ENCODE data around the gene CILP2. TPM values are rescaled to one million over a fixed set of nuclear protein-coding genes. Genes with fewer than 3 reads are reported as not detected.

The CILP2 gene
- total and polyA plus RNA-seq, 4 donors: 0.08 to 0.42 (median 0.09) TPM; not detected in 1

DNA sequence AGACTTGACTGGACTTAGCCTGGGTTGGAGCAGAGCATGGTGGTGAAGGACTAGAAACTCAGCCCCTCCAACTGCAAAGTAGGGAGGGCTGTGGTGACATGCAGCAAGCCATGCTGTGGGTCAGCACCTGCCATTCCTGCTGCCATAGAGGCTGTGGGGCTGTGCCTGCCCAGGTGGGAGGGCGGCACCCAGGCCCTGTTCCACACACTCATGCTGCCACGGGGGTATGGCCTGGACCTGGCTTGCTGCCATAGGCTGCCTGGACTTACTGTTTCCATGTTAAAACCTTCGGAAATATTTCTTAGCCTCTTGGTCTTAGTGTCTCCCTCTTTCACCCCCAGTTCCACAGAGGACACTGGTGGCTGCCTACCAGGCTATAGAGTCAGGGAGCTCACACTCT is 29.3 kb downstream of the CILP2 start:
- Histone ChIP-seq H3K4me3 (ENCODE audit: low read depth in 1 of 3, low read length in 3 of 3) (no peak overlapping the region), H3K36me3 (ENCODE audit: control insufficient read depth in 4 of 4, insufficient read depth in 3 of 4, low read depth in 1 of 4, low read length in 3 of 4) (no peaks in the 10 kb centered on the region), H3K4me1 (ENCODE audit: control insufficient read depth in 4 of 4, insufficient read depth in 4 of 4, low read length in 3 of 4) (no peaks in the 10 kb centered on the region), H3K27ac (ENCODE audit: low read depth in 1 of 2, low read length in 2 of 2) (no peak overlapping the region), H3K9me3 (ENCODE audit: control insufficient read depth in 4 of 4, low read length in 3 of 4) (peaks cover 0 to 1% (median 0%) of the 10 kb centered on the region in 4 donors), H3K9ac (ENCODE audit: low read depth in 1 of 2, low read length in 2 of 2) (no peak overlapping the region), H3K27me3 (ENCODE audit: control insufficient read depth in 4 of 4, insufficient read depth in 4 of 4, low read length in 3 of 4) (no peaks in the 10 kb centered on the region)
- TF ChIP-seq FOXA1 (IDR thresholded peaks at IDR 0.05) (no peak), CTCF (IDR thresholded peaks at IDR 0.05; ENCODE audit: low read depth, low read length, missing input control) (no peak), RXRA (IDR thresholded peaks at IDR 0.05) (no peak), RAD21 (IDR thresholded peaks at IDR 0.05) (no peak), NR2F2 (IDR thresholded peaks at IDR 0.05) (no peak), GABPA (IDR thresholded peaks at IDR 0.05 in 1 of 2, conservative IDR thresholded peaks at IDR 0.05 in 1 of 2) (no peak), ATF3 (IDR thresholded peaks at IDR 0.05) (no peak)
- DNase-seq (ENCODE audit: low spot score): no peak
- WGBS: 87% methylated on average over 3 of the region's 3 CpGs

DNA sequence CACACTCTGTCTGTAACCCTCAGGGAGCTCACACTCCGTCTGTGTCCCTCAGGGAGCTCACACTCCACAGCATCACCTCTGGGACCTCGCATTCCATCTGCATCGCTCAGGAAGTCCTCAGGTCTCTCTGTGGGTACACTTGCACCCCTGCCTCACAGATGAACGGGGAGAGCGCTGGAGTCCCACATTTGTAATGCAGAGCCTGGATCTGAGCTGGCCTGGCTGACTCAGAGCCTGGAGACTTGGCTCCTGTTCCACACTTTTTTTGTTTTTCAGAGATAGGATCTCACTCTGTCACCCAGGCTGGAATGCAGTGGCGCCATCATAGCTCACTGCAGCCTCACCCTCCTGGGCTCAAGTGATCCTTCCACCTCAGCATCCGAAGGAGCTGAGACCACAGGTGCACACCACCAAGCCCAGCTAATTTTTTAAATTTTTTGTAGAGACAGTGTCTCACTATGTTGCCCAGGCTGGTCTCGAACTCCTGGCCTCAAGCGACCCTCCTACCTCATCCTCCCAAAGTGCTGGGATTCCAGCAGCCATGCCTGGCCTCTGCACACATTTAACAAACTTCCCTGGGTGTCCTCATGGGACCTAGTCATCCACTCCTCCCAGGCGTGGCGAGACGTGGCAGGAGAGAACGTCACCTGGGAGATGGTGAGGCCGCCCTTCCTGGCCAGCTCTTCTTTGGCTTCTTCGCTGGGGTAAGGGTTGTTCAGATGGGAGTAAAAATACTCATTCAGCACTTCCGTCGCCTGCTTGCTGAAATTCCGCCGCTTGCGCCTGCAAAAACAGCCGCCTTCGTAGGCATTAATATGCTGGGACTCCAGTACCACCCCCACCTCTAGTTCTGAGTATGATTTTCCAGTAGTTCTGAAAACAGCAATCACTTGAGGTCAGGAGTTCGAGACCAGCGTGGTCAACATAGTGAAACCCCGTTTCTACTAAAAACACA is 31.0 kb downstream of the CILP2 start:
- H3K27me3 ChIP-seq (ENCODE audit: control insufficient read depth in 4 of 4, insufficient read depth in 4 of 4, low read length in 3 of 4): no peaks in the 10 kb centered on the region
- no peaks in the 10 kb centered on the region for H3K4me1 ChIP-seq (ENCODE audit: control insufficient read depth in 4 of 4, insufficient read depth in 4 of 4, low read length in 3 of 4)
- 89% methylated on average over 25 of the region's 25 CpGs for WGBS
- no peak overlapping the region for H3K27ac ChIP-seq (ENCODE audit: low read depth in 1 of 2, low read length in 2 of 2)
- peaks cover 0 to 1% (median 0%) of the 10 kb centered on the region in 4 donors for H3K9me3 ChIP-seq (ENCODE audit: control insufficient read depth in 4 of 4, low read length in 3 of 4)
- H3K36me3 ChIP-seq (ENCODE audit: control insufficient read depth in 4 of 4, insufficient read depth in 3 of 4, low read depth in 1 of 4, low read length in 3 of 4): no peaks in the 10 kb centered on the region
- H3K4me3 ChIP-seq (ENCODE audit: low read depth in 1 of 3, low read length in 3 of 3): no peak overlapping the region
- H3K9ac ChIP-seq (ENCODE audit: low read depth in 1 of 2, low read length in 2 of 2): no peak overlapping the region
- no peak for DNase-seq (ENCODE audit: low spot score)
- TF ChIP-seq JUND (IDR thresholded peaks at IDR 0.05) (no peak), CTCF (IDR thresholded peaks at IDR 0.05; ENCODE audit: low read depth, low read length, missing input control) (no peak), EGR1 (IDR thresholded peaks at IDR 0.05; ENCODE audit: low read depth in 2 of 2) (no peak), TAF1 (conservative IDR thresholded peaks at IDR 0.05) (no peak), ATF3 (IDR thresholded peaks at IDR 0.05) (no peak), HNF4A (conservative IDR thresholded peaks at IDR 0.05) (no peak), FOXA2 (IDR thresholded peaks at IDR 0.05) (no peak), GABPA (IDR thresholded peaks at IDR 0.05 in 1 of 2, conservative IDR thresholded peaks at IDR 0.05 in 1 of 2) (no peak), MAX (IDR thresholded peaks at IDR 0.05) (no peak), NR2F2 (IDR thresholded peaks at IDR 0.05) (no peak)
- TF ChIP-seq, protein P1, sequence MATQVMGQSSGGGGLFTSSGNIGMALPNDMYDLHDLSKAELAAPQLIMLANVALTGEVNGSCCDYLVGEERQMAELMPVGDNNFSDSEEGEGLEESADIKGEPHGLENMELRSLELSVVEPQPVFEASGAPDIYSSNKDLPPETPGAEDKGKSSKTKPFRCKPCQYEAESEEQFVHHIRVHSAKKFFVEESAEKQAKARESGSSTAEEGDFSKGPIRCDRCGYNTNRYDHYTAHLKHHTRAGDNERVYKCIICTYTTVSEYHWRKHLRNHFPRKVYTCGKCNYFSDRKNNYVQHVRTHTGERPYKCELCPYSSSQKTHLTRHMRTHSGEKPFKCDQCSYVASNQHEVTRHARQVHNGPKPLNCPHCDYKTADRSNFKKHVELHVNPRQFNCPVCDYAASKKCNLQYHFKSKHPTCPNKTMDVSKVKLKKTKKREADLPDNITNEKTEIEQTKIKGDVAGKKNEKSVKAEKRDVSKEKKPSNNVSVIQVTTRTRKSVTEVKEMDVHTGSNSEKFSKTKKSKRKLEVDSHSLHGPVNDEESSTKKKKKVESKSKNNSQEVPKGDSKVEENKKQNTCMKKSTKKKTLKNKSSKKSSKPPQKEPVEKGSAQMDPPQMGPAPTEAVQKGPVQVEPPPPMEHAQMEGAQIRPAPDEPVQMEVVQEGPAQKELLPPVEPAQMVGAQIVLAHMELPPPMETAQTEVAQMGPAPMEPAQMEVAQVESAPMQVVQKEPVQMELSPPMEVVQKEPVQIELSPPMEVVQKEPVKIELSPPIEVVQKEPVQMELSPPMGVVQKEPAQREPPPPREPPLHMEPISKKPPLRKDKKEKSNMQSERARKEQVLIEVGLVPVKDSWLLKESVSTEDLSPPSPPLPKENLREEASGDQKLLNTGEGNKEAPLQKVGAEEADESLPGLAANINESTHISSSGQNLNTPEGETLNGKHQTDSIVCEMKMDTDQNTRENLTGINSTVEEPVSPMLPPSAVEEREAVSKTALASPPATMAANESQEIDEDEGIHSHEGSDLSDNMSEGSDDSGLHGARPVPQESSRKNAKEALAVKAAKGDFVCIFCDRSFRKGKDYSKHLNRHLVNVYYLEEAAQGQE (IDR thresholded peaks at IDR 0.05): no peak

Data from liver (tissue), 9 donors.